Activated CD4-positive, alpha-beta T cell treated with anti-CD3 and anti-CD28 coated beads, Interleukin-2, amount 50 U/mL, for 1 hour (primary cell): ENCODE data around the gene ZEB1.
"Not testable (repeated sequence)": the region's sequence is repeated elsewhere in the genome, so short reads cannot be mapped to it uniquely, and the experiment has no call there.

Experiments used
- DNase-seq: peaks from one replicate; pipeline ENCODE4 v3.0.0-alpha.2; 2020

The ZEB1 gene

GRCh38 chr10:31319602-31320549 lies 860 bp downstream of the ZEB1 start:
- peak; percentile 42 for DNase-seq

- DNase-seq: peak; percentile 15
Observed at GRCh38 chr10:31320550-31321211, 1.7 kb downstream of the ZEB1 start.

GRCh38 chr10:31321396-31321941 lies 2.5 kb downstream of the ZEB1 start:
- DNase-seq: peak; percentile 50

- no peak for DNase-seq
Observed at GRCh38 chr10:31322647-31323046, 3.6 kb downstream of the ZEB1 start.

GRCh38 chr10:31340343-31340742 lies 21.3 kb downstream of the ZEB1 start:
- DNase-seq: no peak

GRCh38 chr10:31341552-31341951 lies 22.5 kb downstream of the ZEB1 start:
- DNase-seq: no peak

GRCh38 chr10:31343009-31343408 lies 24.0 kb downstream of the ZEB1 start:
- DNase-seq: no peak

- DNase-seq: no peak
Observed at GRCh38 chr10:31343551-31343950, 24.5 kb downstream of the ZEB1 start.

- DNase-seq: no peak
Observed at GRCh38 chr10:31345886-31346285, 26.9 kb downstream of the ZEB1 start.

- DNase-seq: no peak
Observed at GRCh38 chr10:31346953-31347352, 27.9 kb downstream of the ZEB1 start.

- no peak for DNase-seq
Observed at GRCh38 chr10:31347705-31348104, 28.7 kb downstream of the ZEB1 start.

GRCh38 chr10:31350891-31351290 lies 31.9 kb downstream of the ZEB1 start:
- DNase-seq: no peak

- no peak for DNase-seq
Observed at GRCh38 chr10:31352436-31353226, 33.6 kb downstream of the ZEB1 start.

GRCh38 chr10:31353574-31353973 lies 34.6 kb downstream of the ZEB1 start:
- no peak for DNase-seq

- DNase-seq: no peak
Observed at GRCh38 chr10:31358688-31359330, 39.8 kb downstream of the ZEB1 start.

GRCh38 chr10:31359979-31360378 lies 41.0 kb downstream of the ZEB1 start:
- no peak for DNase-seq

- not testable (repeated sequence) for DNase-seq
Observed at GRCh38 chr10:31361475-31361874, 42.5 kb downstream of the ZEB1 start.

- no peak for DNase-seq
Observed at GRCh38 chr10:31362023-31362641, 43.1 kb downstream of the ZEB1 start.

GRCh38 chr10:31363696-31364095 lies 44.7 kb downstream of the ZEB1 start:
- not testable (repeated sequence) for DNase-seq

GRCh38 chr10:31364238-31364637 lies 45.2 kb downstream of the ZEB1 start:
- not testable (repeated sequence) for DNase-seq

GRCh38 chr10:31366703-31367102 lies 47.7 kb downstream of the ZEB1 start:
- DNase-seq: no peak

- DNase-seq: no peak
Observed at GRCh38 chr10:31368724-31369123, 49.7 kb downstream of the ZEB1 start.
